OCI-LY1 (cell line): ENCODE results near the gene SMAP1.
A peak's percentile ranks its signal among the peaks of the same experiment; 100 is the strongest.

Source experiments
- H2AFZ ChIP-seq: fragments of 200-600 bp; sonication (generic), shearing (Covaris generic); 2 replicates; pipeline ENCODE4 v1.6.0; 2014; ENCODE audit warnings: antibody characterized with exemption, mild to moderate bottlenecking, low read length
- H3F3A ChIP-seq: fragments of 200-600 bp; sonication (generic), shearing (Covaris generic); 2 replicates; pipeline ENCODE4 v1.6.0; 2014; ENCODE audit warnings: mild to moderate bottlenecking, antibody characterized with exemption, low read length, moderate library complexity; ENCODE audit not compliant: insufficient read depth
- H3K27ac ChIP-seq: fragments of 200-600 bp; sonication (generic); 2 replicates; pipeline ENCODE4 v1.5.1; 2014; ENCODE audit warnings: low read length, mixed run types, mild to moderate bottlenecking, low read depth; ENCODE audit not compliant: poor library complexity, severe bottlenecking
- H3K27me3 ChIP-seq: fragments of 200-600 bp; sonication (generic); 2 replicates; pipeline ENCODE4 v1.6.0; 2014; ENCODE audit warnings: antibody characterized with exemption, mild to moderate bottlenecking, low read length, moderate library complexity; ENCODE audit not compliant: insufficient read depth
- H3K36me3 ChIP-seq: fragments of 200-600 bp; sonication (generic); 2 replicates; pipeline ENCODE4 v1.6.1; 2014; ENCODE audit warnings: mild to moderate bottlenecking, antibody characterized with exemption, low read length, moderate library complexity, mixed read lengths; ENCODE audit not compliant: insufficient read depth
- H3K4me1 ChIP-seq: fragments of 200-600 bp; sonication (generic); 2 replicates; pipeline ENCODE4 v1.5.1; 2014; ENCODE audit warnings: mild to moderate bottlenecking, low read length, moderate library complexity; ENCODE audit not compliant: insufficient read depth, severe bottlenecking
- H3K4me2 ChIP-seq: fragments of 200-600 bp; sonication (generic), shearing (Covaris generic); 2 replicates; pipeline ENCODE4 v1.6.1; 2014; ENCODE audit warnings: low read length
- H3K4me3 ChIP-seq: fragments of 200-600 bp; sonication (generic); 2 replicates; pipeline ENCODE4 v1.5.1; 2014; ENCODE audit warnings: low read length, low read depth, mild to moderate bottlenecking, mixed read lengths; ENCODE audit not compliant: poor library complexity, severe bottlenecking
- H3K79me2 ChIP-seq: fragments of 200-600 bp; shearing (Covaris generic); 2 replicates; pipeline ENCODE4 v1.6.1; 2016; ENCODE audit warnings: mixed run types, low read length, mixed read lengths; ENCODE audit not compliant: insufficient read depth
- H3K9ac ChIP-seq: fragments of 200-600 bp; sonication (generic), shearing (Covaris generic); 2 replicates; pipeline ENCODE4 v1.6.1; 2014; ENCODE audit warnings: mild to moderate bottlenecking, low read length, mixed read lengths
- H3K9me2 ChIP-seq: fragments of 200-600 bp; sonication (generic), shearing (Covaris generic); 2 replicates; pipeline ENCODE4 v1.6.1; 2014; ENCODE audit warnings: low read depth, mild to moderate bottlenecking, low read length, mixed read lengths
- H3K9me3 ChIP-seq: fragments of 200-600 bp; shearing (Covaris generic); 2 replicates; pipeline ENCODE4 v1.6.1; 2014; ENCODE audit warnings: low read length, mixed read lengths
- H4K20me1 ChIP-seq: fragments of 200-600 bp; sonication (generic), shearing (Covaris generic); 2 replicates; pipeline ENCODE4 v1.6.0; 2016; ENCODE audit warnings: mild to moderate bottlenecking, low read length; ENCODE audit not compliant: insufficient read depth
- EZH2 ChIP-seq: fragments of 200-600 bp; sonication (generic), shearing (Covaris generic); IDR thresholded peaks from 2 replicates; pipeline ENCODE4 v1.8.0; 2017; ENCODE audit warnings: borderline replicate concordance, mixed run types, mild to moderate bottlenecking, antibody characterized with exemption, low read length, moderate library complexity, mixed read lengths
- TF ChIP-seq, protein P1 (sequence below): fragments of 200-600 bp; sonication (generic), shearing (Covaris generic); IDR thresholded peaks from 2 replicates; pipeline ENCODE4 v1.5.1; 2017; ENCODE audit warnings: mild to moderate bottlenecking, antibody characterized with exemption, low read length, moderate library complexity, mixed read lengths

The SMAP1 gene

DNA sequence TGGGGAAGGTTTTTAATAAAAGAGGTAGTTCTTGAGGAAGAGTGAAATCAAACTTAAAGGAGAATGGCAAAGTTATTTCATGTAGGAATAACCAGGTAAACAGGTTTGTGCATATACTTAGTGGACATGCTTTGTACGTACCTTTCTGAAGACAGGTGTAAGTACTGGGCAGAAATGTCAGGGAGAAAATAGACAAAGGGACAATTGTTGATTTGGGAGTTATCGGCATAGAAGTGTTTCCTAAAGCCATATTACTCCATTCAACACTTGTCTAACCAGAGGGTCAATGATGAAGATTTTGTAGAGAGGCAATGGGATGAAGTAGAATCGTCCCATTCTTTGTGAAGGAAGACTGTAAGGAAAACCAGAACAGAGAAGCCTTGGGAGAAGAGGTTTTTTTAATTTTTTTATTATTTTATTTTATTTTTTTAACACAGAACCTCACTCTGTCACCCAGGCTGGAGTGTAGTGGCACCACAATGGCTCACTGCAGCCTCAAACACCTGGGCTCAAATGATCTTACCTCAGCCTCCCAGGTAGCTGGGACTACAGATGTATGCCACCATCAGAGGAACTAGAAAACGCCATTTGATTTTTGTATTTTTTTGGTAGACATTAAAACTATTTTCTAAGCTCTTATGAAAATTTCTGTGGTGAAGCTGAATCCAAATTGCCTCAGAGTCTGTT lies 18.0 kb downstream of the SMAP1 start:
- H3K4me3 ChIP-seq = no peak overlapping the region
- H3K36me3 ChIP-seq = no peaks in the 10 kb centered on the region
- no peak overlapping the region for H3K9ac ChIP-seq
- 0 out of 2 replicates have a peak, but pooled peaks cover 3% of the 10 kb centered on the region for H3K79me2 ChIP-seq
- TF ChIP-seq, protein P1, sequence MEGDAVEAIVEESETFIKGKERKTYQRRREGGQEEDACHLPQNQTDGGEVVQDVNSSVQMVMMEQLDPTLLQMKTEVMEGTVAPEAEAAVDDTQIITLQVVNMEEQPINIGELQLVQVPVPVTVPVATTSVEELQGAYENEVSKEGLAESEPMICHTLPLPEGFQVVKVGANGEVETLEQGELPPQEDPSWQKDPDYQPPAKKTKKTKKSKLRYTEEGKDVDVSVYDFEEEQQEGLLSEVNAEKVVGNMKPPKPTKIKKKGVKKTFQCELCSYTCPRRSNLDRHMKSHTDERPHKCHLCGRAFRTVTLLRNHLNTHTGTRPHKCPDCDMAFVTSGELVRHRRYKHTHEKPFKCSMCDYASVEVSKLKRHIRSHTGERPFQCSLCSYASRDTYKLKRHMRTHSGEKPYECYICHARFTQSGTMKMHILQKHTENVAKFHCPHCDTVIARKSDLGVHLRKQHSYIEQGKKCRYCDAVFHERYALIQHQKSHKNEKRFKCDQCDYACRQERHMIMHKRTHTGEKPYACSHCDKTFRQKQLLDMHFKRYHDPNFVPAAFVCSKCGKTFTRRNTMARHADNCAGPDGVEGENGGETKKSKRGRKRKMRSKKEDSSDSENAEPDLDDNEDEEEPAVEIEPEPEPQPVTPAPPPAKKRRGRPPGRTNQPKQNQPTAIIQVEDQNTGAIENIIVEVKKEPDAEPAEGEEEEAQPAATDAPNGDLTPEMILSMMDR = no peak
- TF ChIP-seq EZH2 = no peak
- no peaks in the 10 kb centered on the region for H3K9me2 ChIP-seq
- no peak overlapping the region for H3K4me2 ChIP-seq
- H3K4me1 ChIP-seq = no peaks in the 10 kb centered on the region
- no peaks in the 10 kb centered on the region for H3F3A ChIP-seq
- H3K27me3 ChIP-seq = no peaks in the 10 kb centered on the region
- peaks cover 3% of the 10 kb centered on the region; the same call in 1 of the 2 replicates for H3K9me3 ChIP-seq
- H4K20me1 ChIP-seq = no peaks in the 10 kb centered on the region
- no peak overlapping the region for H2AFZ ChIP-seq
- H3K27ac ChIP-seq = no peak overlapping the region

DNA sequence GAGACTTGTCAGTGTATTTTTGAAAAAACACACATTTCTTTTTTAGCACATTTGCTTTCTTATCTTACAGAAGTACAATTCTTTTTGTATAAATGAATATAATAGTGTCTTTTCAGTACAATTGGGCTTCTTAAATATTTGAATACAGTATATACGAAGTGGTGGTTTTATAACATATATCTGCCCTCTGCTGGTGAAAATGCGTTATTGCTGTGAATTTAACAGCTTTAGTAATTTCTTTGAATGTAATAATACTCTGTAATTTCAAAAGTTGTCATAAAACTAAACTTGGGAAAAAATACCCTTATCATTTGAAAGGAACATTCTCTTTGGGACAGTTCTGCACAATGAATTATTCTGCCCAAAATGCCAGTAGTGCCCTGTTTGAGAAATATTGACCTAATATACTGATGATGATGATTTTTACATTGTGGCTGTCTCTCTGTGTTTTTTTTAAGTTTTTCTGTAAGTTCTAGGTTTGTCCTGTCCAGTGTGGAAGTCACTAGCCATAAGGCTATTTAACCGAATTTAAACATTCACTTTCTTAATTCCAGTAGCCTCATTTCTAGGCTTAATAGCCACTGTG lies 19.0 kb downstream of the SMAP1 start:
- no peak overlapping the region for H3K27ac ChIP-seq
- H3K27me3 ChIP-seq = no peaks in the 10 kb centered on the region
- H3K4me3 ChIP-seq = no peak overlapping the region
- H3K4me1 ChIP-seq = no peaks in the 10 kb centered on the region
- H2AFZ ChIP-seq = no peak overlapping the region
- H3K9me2 ChIP-seq = no peaks in the 10 kb centered on the region
- H3F3A ChIP-seq = no peaks in the 10 kb centered on the region
- H3K9ac ChIP-seq = no peak overlapping the region
- H3K4me2 ChIP-seq = no peak overlapping the region
- H3K79me2 ChIP-seq = 0 out of 2 replicates have a peak, but pooled peaks cover 3% of the 10 kb centered on the region
- no peaks in the 10 kb centered on the region for H4K20me1 ChIP-seq
- TF ChIP-seq, protein P1 = peak; percentile 71
- TF ChIP-seq EZH2 = no peak
- peaks cover 5% of the 10 kb centered on the region; the same call in 1 of the 2 replicates for H3K9me3 ChIP-seq
- no peaks in the 10 kb centered on the region for H3K36me3 ChIP-seq

DNA sequence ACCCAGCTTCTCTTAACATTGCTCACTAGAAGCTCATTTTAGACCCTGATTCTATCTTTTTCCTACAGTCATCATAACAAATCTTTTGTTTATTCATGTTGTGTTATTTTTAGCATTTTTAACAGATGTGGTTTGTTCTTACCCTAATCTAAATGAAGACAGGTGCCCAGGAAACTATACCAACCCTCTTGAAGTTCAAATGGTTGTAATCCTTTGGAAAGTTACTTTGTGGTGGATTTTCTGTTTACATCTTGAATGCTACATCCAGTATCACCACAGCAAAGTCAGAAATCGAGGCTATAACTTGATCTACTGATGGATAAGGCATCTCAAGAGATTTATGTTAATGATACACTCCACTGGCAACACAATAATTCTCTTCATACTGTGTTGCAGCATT lies 26.2 kb downstream of the SMAP1 start:
- Histone ChIP-seq H3F3A (no peaks in the 10 kb centered on the region), H3K4me1 (no peaks in the 10 kb centered on the region), H2AFZ (no peak overlapping the region), H4K20me1 (no peaks in the 10 kb centered on the region), H3K27ac (no peak overlapping the region), H3K9ac (no peak overlapping the region), H3K4me2 (no peak overlapping the region), H3K4me3 (no peak overlapping the region), H3K79me2 (0 out of 2 replicates have a peak, but pooled peaks cover 3% of the 10 kb centered on the region), H3K9me2 (no peaks in the 10 kb centered on the region), H3K9me3 (peaks cover 8% of the 10 kb centered on the region), H3K36me3 (no peaks in the 10 kb centered on the region), H3K27me3 (no peaks in the 10 kb centered on the region)
- no peak for TF ChIP-seq EZH2
- TF ChIP-seq, protein P1 = no peak
